ENCODE measurements around the gene C1RL. TPM values are rescaled to one million over a fixed set of nuclear protein-coding genes. Genes with fewer than 3 reads are reported as not detected.

C1RL gene
- total and polyA plus RNA-seq, 2 of the 4 experiments (the other 2 are of a cell fraction), result 9.1 to 12.3 TPM

- Histone ChIP-seq H2AK5ac (ENCODE audit: low read depth, low read length) (peak overlapping the region; percentile 94), H3K14ac (replicated peaks; ENCODE audit: low read depth, low read length) (peak overlapping the region; percentile 97), H2AFZ (replicated peaks; ENCODE audit: low read length, poor library complexity) (no peak overlapping the region), H3K9me3 (ENCODE audit: control insufficient read depth, insufficient read depth, low read length) (no peaks in the 10 kb centered on the region), H4K8ac (ENCODE audit: low read depth in 2 of 2, low read length in 2 of 2) (peak overlapping the region; percentile 80 to 91; a peak in 3 of 4 replicates), H2BK20ac (ENCODE audit: low read depth, low read length) (0 out of 2 replicates have a peak overlapping the region, but pooled peaks have one; percentile 16), H2AK9ac (replicated peaks; ENCODE audit: low read depth, low read length, poor library complexity) (no peak overlapping the region), H3K27ac (ENCODE audit: insufficient read depth, low read length) (peak overlapping the region; percentile 26; the same call in 1 of the 2 replicates), H3K9me1 (ENCODE audit: insufficient read depth, low read length) (peaks cover 12% of the 10 kb centered on the region), H4K20me1 (ENCODE audit: insufficient read depth, low read length) (no peaks in the 10 kb centered on the region), H3K9ac (ENCODE audit: low read depth, low read length) (peak overlapping the region; percentile 82; the same call in 1 of the 2 replicates), H3K27me3 (ENCODE audit: control insufficient read depth, insufficient read depth, low read length) (no peaks in the 10 kb centered on the region), H2BK5ac (ENCODE audit: low read depth, low read length, poor library complexity, severe bottlenecking) (no peak overlapping the region), H3K4me1 (ENCODE audit: control insufficient read depth, insufficient read depth, low read length) (peaks cover 7% of the 10 kb centered on the region), H3K56ac (ENCODE audit: extremely low read depth, insufficient read depth, low read length) (no peak overlapping the region), H3K23ac (ENCODE audit: low read depth, low read length) (peak overlapping the region; percentile 90; the same call in 1 of the 2 replicates), H4K5ac (ENCODE audit: low read depth, low read length) (peak overlapping the region; percentile 35; the same call in 1 of the 2 replicates), H2BK15ac (ENCODE audit: low read depth, low read length) (peak overlapping the region; percentile 72; the same call in 2 of the 3 replicates), H3K4me3 (ENCODE audit: insufficient read depth, low read depth, low read length) (no peak overlapping the region; the same call in 1 of the 2 replicates), H3K36me3 (ENCODE audit: control insufficient read depth, insufficient read depth, low read length) (peaks cover 22% of the 10 kb centered on the region), H2BK120ac (ENCODE audit: low read depth, low read length) (peak overlapping the region; percentile 66; the same call in 1 of the 2 replicates), H3K79me1 (ENCODE audit: low read depth in 1 of 2, low read length in 2 of 2) (peaks cover 4 to 10% of the 10 kb centered on the region in 2 experiments; a peak in 3 of 4 replicates), H3K18ac (ENCODE audit: low read depth, low read length) (peak overlapping the region; percentile 88; the same call in 1 of the 2 replicates), H4K91ac (ENCODE audit: insufficient read depth, low read depth, low read length) (peak overlapping the region; percentile 62; the same call in 1 of the 2 replicates), H3K4ac (ENCODE audit: low read depth, low read length) (peak overlapping the region; percentile 96), H3K4me2 (ENCODE audit: low read depth, low read length) (peak overlapping the region; percentile 74; the same call in 1 of the 2 replicates)
- intact Hi-C loops (cut with micrococcal nuclease), result loop anchor here (2.0 kb wide), 1 partner anchor 577 kb away; no protein-coding TSS in a partner anchor
- ChIA-PET CTCF (interaction anchor here (0.8 to 2.3 kb wide), 3 partner anchors 32 to 51 kb away, joined by 5 to 9 read pairs (median 8); no protein-coding TSS in a partner anchor), POLR2A (ENCODE audit: unreplicated experiment) (interaction anchor here (0.9 kb wide), 1 partner anchor 51 kb away, joined by 3 read pairs; no protein-coding TSS in a partner anchor)
- BruUV-seq (replicated peaks), result no TSS peak
- no peak for DNase-seq
- ATAC-seq (ENCODE audit: low read depth), result no peak
- dilution Hi-C loops (cut with HindIII; ENCODE audit: low sequenced_read_pairs, unreplicated experiment), result no loop called here
- 100% methylated on average over 1 of the region's 7 CpGs; no CpG with 5 or more reads in 1 of the 2 experiments for WGBS, 2 experiments (ENCODE audit: extremely low coverage in 2 of 2, insufficient read length in 1 of 2)
- in situ Hi-C loops (cut with MboI; ENCODE audit: low sequenced_read_pairs), result loop anchor here (5.0 to 25.0 kb wide), 2 partner anchors 51 to 576 kb away; no protein-coding TSS in a partner anchor
- TF ChIP-seq USF2 (IDR thresholded peaks at IDR 0.05; ENCODE audit: low read depth, low read length), result no peak
- no peak for TF ChIP-seq RAD21 (IDR thresholded peaks at IDR 0.05; ENCODE audit: low read length)
- no peak for TF ChIP-seq RCOR1 (IDR thresholded peaks at IDR 0.05; ENCODE audit: insufficient replicate concordance, low read length)
- TF ChIP-seq RFX5 (IDR thresholded peaks at IDR 0.05; ENCODE audit: low read depth, low read length), result no peak
- TF ChIP-seq POLR2A (IDR thresholded peaks at IDR 0.05; ENCODE audit: low read depth, low read length), result no peak
- no peak for TF ChIP-seq NFE2L2 (IDR thresholded peaks at IDR 0.05; ENCODE audit: low read depth, low read length)
- no peak for TF ChIP-seq CTCF (conservative IDR thresholded peaks at IDR 0.05; ENCODE audit: low read depth, low read length)
- TF ChIP-seq MXI1 (IDR thresholded peaks at IDR 0.05; ENCODE audit: borderline replicate concordance, low read depth, low read length), result no peak
- no peak for TF ChIP-seq BHLHE40 (IDR thresholded peaks at IDR 0.05; ENCODE audit: low read depth, low read length)
- no peak for TF ChIP-seq FOS (IDR thresholded peaks at IDR 0.05; ENCODE audit: low read depth, low read length)
- TF ChIP-seq MAZ (IDR thresholded peaks at IDR 0.05; ENCODE audit: borderline replicate concordance, low read depth, low read length), result no peak
- TF ChIP-seq ELK1 (IDR thresholded peaks at IDR 0.05; ENCODE audit: borderline replicate concordance, low read depth, low read length), result no peak
- TF ChIP-seq MAFK (IDR thresholded peaks at IDR 0.05; ENCODE audit: low read depth, low read length), result no peak
- TF ChIP-seq CHD1 (IDR thresholded peaks at IDR 0.05; ENCODE audit: low read depth, low read length), result no peak
- no peak for TF ChIP-seq CEBPB (IDR thresholded peaks at IDR 0.05; ENCODE audit: low read depth, low read length)
These were observed 47.4 kb downstream of the C1RL start for GRCh38 chr12:7061596-7061995.

Data from IMR-90 (cell line).